HG03469 (cell line): ENCODE measurements around the gene MLST8.

Experiments used
- ATAC-seq: cut with Tn5 transposase; IDR thresholded peaks from one replicate; pipeline ENCODE4 v1.9.1; 2021; ENCODE audit warnings: mild to moderate bottlenecking, moderate library complexity, moderate number of reproducible peaks; ENCODE audit not compliant: unreplicated experiment

Gene MLST8

DNA sequence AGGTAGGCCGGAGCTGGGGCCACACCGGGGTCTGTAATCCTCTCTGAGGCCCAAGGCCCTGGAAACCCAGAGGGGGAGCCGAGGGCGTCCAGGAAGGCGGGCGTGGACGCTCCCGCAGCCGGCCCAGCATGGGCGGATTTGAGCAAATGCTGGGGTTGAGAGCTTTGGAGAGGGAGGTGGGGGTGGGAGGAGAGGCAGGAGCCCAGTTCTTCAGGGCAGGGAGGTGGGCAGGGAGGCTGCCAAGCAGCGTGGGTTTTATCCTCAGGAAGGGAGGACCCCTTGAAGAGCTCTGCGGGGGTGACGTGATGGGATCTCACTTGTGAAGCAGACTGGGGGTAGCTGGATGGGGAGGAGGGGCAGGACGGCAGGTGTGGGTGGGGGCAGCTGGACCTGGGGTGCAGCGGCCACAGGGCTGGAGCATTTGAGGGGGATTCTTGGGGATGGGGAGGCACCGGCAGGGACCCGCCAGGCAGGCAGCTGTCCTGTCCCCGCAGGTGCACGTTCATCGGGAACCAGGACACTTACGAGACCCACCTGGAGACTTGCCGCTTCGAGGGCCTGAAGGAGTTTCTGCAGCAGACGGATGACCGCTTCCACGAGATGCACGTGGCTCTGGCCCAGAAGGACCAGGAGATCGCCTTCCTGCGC is 32.4 kb upstream of the MLST8 start:
- no peak for ATAC-seq

DNA sequence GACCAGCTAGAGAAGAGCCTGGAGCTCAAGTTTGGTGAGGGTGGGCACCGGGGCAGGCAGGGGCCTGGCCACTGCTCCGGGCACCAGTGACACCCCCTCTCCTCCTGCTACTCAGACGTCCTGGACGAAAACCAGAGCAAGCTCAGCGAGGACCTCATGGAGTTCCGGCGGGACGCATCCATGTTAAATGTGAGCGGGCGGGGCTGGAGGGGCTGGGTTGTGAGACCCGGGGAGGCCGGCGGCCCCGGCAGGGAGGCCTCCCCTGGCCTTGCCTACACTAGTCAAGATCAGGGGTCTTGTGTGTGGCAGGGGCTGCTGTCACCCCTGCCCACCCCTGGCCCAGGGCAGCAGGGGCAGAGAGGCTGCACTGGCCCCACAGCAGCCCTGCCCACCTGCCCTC is 31.9 kb upstream of the MLST8 start:
- ATAC-seq = no peak

DNA sequence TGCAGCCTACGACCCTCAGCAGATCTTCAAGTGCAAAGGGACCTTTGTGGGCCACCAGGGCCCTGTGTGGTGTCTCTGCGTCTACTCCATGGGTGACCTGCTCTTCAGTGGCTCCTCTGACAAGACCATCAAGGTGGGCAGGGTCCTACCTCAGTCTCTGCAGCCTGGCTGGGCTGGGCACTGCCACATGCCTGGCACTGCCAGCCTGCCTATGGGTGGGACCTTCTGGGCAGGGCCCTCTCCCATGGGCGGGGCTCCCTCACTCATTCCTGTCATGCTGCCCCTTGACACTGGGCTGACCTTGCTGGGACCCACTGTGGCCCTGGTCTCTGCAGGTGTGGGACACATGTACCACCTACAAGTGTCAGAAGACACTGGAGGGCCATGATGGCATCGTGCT is 31.3 kb upstream of the MLST8 start:
- no peak for ATAC-seq

DNA sequence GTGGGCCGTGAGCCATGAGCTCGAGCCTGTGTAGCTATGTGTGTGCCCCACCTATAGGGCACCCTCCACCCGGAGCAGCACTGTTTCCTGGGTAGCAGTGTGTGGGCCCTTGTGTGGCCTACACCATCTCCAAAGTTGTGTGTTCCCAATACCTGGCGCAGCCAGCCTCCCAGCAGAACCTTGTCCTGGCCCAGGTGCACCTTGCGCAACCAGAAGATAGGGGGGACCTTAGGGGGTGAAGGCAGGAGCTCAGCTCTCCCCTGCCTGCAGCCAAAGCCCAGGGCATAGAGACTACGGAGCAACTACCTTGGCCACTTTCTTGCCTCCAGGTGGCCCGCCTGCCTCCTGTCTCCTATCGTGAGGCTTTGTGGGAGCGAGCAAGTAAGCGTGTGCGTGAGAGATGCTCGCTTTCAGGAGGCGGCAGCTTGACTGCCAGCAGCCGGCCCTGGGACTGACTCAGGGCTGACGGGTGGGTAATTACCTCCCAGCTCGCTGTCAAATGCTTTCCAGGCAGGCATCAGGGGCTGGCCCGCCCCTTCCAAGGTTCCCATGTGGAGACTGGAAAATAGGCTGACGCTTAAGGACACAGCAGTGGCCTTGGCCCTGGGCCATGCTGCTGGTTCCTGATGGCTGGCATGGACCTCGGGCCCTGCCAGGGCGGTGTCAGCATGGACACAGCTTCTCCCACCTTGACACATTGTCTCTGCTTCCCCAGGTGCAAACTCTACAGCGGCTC is 30.7 kb upstream of the MLST8 start:
- no peak for ATAC-seq

DNA sequence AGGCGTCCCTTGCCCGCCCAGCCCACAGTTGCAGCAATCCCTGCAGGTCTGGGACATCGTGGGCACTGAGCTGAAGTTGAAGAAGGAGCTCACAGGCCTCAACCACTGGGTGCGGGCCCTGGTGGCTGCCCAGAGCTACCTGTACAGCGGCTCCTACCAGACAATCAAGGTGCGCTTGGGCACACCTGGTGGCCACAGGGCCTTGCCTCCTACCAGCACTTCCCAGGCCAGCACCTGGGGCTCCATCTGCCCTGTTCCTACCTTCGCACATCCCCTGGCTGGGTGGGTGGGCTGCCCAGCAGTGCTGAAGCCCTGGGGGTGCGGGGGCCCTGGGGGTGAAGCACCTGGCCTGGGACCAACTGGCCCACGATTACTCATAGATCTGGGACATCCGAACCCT is 29.8 kb upstream of the MLST8 start:
- no peak for ATAC-seq

DNA sequence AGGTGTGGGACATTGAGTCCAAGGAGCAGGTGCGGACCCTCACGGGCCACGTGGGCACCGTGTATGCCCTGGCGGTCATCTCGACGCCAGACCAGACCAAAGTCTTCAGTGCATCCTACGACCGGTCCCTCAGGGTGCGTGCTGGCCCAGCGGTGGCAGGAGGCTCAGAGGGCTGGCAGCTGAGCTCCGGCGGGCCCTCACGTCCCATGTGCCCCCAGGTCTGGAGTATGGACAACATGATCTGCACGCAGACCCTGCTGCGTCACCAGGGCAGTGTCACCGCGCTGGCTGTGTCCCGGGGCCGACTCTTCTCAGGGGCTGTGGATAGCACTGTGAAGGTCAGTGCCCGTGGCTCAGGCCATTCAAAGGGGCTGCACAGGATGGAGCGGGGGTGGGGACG is 29.2 kb upstream of the MLST8 start:
- ATAC-seq = no peak

DNA sequence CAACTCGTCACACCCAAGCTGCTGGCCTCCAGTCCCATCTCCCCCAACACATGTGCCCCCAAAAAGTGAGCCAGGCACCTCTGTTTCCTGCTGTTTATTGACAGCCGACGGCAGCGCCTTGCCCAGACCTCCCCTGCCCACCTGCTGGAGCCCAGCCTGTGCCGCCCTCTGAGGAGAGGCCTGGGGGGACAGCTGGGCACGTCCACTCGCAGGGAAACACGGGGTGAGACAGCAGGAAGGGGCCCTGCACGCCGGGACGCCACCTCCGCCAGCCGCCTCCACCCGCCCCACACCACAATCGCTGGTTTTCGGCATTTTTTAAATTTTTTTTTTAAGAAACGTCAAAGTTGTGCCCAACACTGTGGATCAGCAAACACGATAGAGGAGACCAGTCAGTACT is 28.2 kb upstream of the MLST8 start:
- ATAC-seq = no peak

DNA sequence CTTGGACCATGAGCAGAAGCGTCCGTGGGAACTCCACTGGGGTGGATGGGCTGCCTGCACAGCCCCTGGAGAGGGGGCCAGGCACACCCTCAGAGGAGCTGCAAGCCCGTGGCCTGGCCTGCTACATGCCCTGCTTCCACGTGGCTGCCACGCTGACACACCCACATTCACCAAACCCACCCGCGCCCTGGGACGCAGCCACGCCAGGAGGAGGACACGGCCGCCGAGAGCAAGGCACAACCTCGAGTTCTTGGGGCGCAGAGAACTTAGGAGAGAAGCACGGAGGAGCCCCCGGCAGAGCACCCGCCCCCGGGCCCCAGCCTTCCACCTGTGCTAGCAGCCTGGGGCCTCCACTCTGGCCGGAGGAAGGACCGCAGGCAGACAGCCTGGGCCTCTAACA is 27.7 kb upstream of the MLST8 start:
- ATAC-seq = no peak

DNA sequence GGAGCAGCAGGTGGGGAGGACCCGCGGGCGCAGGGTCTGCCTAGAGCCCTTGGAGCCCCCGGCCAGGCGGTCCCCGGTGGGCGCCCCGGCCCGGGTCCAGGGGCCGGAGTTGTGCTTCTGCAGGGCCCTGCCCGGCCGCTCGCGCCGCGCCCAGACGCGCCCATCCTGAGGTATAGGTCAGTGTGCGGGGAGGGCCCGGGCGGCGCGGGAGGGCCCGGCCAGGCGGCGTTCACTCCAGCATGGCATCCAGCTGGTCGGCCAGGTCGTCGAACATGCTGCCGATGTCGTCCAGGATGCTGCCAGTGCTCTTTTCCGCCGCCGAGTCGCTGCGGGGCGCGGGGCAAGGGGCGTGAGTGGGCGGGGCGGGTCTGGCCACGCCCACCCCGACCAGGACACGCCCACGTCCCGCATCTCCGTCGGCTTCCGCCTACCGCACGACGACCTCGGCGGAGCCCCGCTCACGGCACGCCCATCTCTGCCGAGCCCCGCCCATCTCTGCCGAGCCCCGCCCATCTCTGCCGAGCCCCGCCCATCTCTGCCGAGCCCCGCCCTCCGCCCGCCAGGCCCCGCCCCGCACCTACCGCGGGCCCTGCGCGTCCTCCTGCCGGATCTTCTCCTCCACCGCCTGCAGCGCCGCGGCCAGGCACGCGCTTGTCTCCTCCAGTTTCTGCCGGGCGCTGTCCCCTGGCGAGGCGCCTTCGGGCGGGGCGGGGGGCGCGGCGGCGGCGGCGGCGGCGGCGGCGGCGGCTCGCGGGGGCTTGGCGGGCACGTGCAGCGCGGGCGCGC is 26.7 kb upstream of the MLST8 start:
- ATAC-seq = no peak

DNA sequence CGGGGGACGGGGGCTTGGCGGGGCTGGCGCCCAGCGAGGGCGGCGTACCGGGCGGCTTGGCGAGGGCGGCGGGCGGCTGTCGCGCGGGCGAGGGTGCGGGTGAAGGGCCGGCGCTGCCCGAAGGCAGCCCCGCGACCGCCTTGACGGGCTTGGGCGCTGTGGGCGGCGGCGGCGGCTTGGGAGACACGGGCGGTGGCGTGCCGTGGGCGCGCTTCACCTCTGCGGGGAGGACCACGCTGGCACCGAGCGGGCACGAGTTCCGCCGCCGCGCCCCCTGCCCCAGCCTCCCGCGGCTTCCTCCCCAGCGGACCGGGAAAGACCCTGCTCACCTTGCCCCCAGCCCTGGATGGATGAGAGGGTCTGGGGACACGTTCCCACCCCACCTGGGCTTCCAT is 26.1 kb upstream of the MLST8 start:
- ATAC-seq = no peak

DNA sequence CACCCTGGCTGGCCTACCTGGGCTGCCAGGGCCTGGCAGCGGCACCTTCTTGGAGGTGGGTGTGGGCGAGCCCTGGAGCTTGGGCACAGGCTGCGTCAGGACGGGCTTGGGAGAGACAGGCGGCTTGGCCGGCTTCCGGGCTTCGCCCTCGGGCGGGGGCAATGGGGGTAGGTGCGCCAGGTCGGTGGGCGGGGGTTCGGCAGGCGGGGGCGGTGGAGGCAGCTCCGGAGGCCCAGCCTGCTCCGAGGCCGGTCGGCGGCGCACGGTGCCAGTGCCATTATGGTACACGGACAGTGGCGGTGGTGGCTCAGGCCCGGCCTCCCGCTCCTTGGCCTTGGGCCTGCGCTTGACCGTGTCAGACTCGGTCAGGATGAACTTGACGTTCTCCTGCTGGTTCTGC is 25.7 kb upstream of the MLST8 start:
- ATAC-seq = no peak

DNA sequence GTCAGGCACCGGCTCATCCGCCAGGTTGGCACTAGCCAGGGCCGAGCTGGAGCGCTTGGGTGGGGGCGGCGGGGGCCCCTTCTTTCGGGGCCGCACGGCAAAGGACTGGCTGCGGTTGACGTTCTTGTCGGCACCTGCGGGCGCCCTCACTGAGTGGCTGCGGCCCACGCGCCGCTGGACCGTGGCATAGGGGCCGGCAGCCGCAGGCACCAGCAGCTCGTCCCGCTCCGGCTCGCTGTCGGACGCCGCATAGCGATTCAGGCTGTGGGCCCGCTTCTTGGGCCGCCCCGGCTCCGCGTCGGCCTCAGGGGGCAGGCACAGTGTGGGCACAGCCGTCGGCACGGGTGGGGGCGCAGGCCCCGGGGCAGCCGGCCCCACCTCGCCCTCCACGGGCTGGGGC is 24.8 kb upstream of the MLST8 start:
- no peak for ATAC-seq

DNA sequence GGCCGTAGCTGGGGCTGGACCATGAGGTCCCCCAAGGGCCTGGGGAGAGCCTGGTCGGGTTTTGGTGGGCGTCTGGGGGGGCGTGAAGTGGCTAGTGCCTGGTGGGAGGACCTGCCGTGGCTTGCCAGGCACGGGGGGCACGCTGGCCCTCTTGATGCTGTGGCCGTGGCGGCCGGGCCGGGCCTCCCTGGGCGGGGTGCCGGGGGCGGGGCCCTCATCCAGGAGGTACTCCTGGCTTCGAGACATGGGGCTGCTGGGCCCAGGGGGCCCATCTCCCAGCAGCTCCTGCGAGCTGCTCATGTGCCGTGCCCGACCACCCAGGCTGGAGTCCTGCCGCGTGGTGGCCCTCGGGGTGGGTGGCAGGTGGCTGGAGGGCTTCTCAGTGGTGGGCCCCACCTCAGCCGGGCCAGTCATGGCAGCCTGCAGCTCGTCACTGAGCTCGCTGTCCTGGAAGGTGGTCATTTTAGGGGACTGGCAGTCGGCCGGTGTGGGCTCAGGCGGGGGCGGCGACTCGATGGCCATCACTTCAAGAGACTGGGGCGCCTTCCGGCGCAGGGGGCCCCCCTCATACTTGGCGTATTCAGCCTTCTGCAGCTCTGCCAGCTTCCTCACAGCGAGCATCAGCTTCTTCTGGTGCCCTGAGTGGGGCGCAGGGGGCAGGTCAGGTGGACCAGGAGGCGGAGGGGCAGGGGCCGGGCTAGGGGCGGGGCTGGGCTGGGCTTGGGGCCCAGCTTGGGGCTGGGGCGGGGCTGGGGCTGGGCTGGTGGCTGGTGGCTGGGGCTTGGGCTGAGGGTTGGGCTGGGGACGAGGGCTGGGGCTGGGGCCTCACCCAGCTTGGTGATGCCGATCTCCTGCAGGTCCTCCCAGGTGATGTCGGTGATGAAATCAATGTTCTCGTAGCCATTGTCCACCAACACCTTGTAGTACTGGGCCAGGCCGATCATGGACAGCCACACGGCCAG is 24.0 kb upstream of the MLST8 start:
- ATAC-seq = no peak

DNA sequence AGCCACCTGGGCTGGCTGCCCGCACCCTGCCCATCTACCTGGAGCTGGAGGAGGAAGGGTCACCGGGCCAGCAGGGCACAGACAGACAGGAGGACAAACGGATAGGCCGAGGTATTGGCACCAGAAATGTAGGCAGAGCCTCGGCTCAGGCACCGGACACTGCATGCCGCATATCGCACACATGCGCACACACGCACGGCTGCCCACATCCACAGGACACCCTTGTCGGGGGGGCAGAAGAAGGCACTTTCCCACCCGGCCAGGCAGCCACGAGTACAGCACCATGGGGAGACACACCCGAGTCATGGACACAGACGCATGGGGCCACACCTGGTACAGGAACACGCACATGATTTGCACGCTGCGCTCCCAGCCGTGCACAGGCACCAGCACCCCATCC is 23.3 kb upstream of the MLST8 start:
- ATAC-seq = no peak

DNA sequence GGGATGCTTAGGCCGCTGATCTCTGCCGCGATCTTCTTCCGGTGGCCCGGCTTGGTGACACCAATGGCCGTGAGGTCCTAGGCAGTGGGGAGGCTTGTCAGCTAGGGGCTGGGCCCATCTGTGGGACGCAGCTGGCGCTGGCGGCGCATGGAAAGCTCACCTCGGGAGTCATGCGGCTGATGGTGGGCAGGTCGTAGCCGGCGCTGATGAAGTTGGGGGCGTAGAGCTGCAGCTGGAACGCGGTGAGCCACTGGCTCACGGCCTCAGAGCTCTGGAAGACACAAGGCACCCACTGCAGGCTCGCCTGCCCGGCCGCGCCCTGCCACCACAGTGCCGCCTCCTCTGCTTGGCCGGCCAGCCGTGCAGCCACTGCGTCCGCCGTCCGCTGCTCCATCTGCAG is 21.6 kb upstream of the MLST8 start:
- no peak for ATAC-seq

DNA sequence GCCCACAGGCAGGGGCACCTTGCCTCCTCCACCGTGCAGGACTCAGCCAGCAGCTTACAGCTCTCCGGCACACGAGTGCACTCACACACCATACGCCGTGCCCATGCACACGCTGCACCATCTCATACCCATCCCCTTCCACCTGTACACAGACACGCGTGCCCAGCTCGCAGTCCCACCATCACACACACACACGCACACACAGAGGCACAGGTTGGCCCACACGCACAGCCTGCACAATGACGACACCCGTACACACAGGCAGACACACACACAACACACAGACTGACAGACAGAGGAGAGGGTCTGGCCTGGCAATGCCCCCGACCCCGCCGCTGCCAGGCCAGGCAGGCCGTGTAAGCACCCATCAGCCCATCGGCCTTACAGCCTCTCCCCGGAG is 20.9 kb upstream of the MLST8 start:
- no peak for ATAC-seq

DNA sequence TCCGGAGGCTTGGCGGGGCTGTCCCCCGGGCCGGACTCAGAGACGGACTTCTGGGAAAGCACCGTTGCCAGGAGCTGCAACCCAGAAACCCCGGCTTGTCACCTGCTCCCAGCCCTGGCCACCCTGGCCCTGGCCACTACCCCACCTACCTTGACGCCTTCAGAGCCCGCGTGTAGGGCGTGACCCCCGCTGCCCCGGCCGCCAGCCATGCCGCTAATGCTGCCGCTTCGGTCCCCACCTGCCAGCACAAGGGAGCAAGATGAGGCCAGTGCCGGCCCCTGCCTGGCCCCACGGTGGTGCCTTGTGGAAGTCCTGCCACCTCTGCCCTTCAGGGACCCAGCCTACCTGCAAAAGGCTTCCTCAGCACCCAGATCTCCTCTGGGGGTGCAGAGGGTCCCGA is 20.3 kb upstream of the MLST8 start:
- no peak for ATAC-seq

DNA sequence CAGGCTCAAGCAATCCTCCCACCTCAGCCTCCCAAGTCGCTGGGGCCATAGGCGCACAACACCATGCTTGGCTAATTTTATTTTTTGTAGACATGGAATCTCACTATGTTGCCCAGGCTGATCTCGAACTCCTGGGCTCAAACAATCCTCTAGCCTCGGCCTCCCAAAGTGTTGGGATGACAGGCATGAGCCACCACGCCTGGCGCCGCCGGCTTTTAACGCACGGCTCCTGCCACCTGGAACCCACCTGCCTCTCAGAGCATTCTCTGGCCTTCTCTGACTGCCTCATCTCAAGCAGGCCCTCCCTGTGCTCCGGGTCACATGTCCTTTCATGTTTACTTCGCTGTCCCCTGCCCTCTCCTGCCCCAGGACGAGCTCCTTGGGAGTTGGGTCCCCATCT is 19.2 kb upstream of the MLST8 start:
- no peak for ATAC-seq

DNA sequence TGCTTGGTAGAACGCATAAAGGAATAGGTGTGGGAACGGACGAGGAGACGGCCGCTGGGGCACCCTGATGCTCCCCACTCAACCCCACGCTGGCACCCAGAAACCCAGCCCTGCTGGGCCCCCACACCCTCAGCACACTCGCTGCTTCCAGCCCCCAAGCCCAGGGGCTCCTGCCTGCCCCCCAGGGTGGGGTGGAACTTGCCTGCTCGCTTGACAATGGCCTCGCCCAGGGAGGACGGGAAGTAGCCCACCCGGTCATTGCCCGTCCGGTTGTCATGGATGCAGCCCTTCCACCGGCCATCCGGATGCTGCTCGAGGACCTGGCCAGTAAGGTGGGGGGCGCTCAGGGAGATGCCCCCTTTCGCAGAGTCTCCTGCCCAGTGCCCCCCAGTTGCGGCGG is 18.7 kb upstream of the MLST8 start:
- ATAC-seq = no peak

DNA sequence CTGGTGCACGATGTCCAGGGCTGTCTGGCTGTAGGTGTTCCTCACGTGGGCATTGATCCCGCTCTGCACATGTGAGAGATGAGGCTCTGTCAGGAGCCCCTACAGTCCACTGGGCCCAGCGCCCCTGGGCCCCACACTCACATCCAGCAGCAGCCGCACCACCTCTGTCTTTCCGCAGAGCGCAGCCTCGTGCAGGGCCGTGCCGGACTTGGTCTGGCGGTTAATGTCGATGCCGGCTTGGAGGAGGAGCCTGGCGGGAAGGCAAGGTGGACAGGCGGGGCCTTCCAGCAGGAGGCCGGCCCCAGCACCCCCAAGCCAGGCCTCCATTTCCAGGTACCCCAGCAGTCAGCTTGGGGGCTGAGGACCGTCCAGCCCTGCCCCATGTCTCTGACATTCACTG is 18.0 kb upstream of the MLST8 start:
- no peak for ATAC-seq

DNA sequence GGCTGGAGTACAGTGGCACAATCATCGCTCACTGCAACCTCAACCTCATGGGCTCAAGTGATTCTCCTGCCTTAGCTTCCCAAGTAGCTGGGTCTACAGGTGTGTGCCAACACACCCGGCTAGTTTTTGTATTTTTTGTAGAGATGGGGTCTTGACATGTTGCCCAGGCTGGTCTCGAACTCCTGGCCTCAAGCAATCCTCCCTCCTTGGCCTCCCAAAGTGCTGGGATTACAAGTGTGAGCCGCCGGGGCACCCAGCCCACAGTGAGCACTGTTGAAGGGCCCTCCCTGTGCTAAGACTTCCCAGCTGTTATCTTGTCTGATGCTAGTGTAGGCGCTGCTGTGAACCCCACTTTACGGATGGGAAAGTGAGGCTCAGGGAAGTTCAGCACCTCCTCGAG is 16.9 kb upstream of the MLST8 start:
- no peak for ATAC-seq
